Endothelial cell of umbilical vein (primary cell): ENCODE measurements around the gene BSND. TPM values are rescaled to one million over a fixed set of nuclear protein-coding genes. Genes with fewer than 3 reads are reported as not detected.

Experiments
- BruUV-seq: library from RNA; stranded (reverse); fragments of 400-500 nt; replicated peaks from 2 replicates; lab custom pipeline; 2021; lab: Mats Ljungman, UMichigan
- CTCF ChIA-PET: fragments of 300-600, 350-600 bp; sonication (Branson Sonifier 250); formaldehyde crosslinking; loops from one replicate; lab custom pipeline; 2021; ENCODE audit warnings: antibody characterized with exemption, inconsistent platforms; lab: Charles Lee
- POLR2A ChIA-PET: fragments of 300-600, 350-600 bp; sonication (Branson Sonifier 250); formaldehyde crosslinking; loops from one replicate; lab custom pipeline; 2021; ENCODE audit warnings: antibody characterized with exemption, inconsistent platforms; lab: Charles Lee
- DNase-seq: peaks from one replicate; pipeline ENCODE4 v3.0.0-alpha.2; 2011; ENCODE audit warnings: low read depth, low spot score
- FAIRE-seq: peaks from 2 replicates; lab custom pipeline; 2011; peaks lifted over from hg19 to GRCh38; lab: Jason Lieb, UNC
- H2AFZ ChIP-seq: 2 replicates; pipeline ENCODE4 v1.6.0; 2012; ENCODE audit warnings: low read depth, low read length, control low read depth, inconsistent platforms
- H3K27ac ChIP-seq: 2 replicates; pipeline ENCODE4 v1.5.1; 2011; ENCODE audit warnings: low read depth, mild to moderate bottlenecking, control low read depth, low read length, moderate library complexity; ENCODE audit not compliant: insufficient read depth
- H3K27me3 ChIP-seq, 2 experiments: 2 replicates each; pipeline versions ENCODE4 v1.6.0 to v1.6.1; 2011; ENCODE audit warnings: low read length in 2 of 2, mixed read lengths in 1 of 2; ENCODE audit not compliant: control insufficient read depth in 2 of 2, insufficient read depth in 2 of 2
- H3K36me3 ChIP-seq, 2 experiments: 2 replicates in 1 of 2; 3 replicates in 1 of 2; pipeline ENCODE4 v1.5.1; 2011; ENCODE audit warnings: low read length in 2 of 2, mild to moderate bottlenecking in 1 of 2, moderate library complexity in 1 of 2; ENCODE audit not compliant: control insufficient read depth in 2 of 2, insufficient read depth in 2 of 2; ENCODE audit errors: extremely low read depth in 1 of 2
- H3K4me1 ChIP-seq: 3 replicates; pipeline ENCODE4 v1.5.1; 2011; ENCODE audit warnings: mild to moderate bottlenecking, low read length; ENCODE audit not compliant: control insufficient read depth, insufficient read depth; ENCODE audit errors: extremely low read depth
- H3K4me2 ChIP-seq: 2 replicates; pipeline ENCODE4 v1.6.1; 2011; ENCODE audit warnings: low read length, control low read depth, mixed read lengths; ENCODE audit not compliant: insufficient read depth
- H3K4me3 ChIP-seq, 3 experiments: fragments of 200-600 bp in 1 of 3; sonication (generic), shearing (Covaris generic) in 1 of 3; replicated peaks in 1 of 3; 2 replicates each; pipeline ENCODE4 v1.5.1; 2011 to 2016; ENCODE audit warnings: control low read depth in 3 of 3, low read length in 3 of 3, mild to moderate bottlenecking in 2 of 3, inconsistent platforms in 1 of 3, low read depth in 1 of 3, moderate library complexity in 1 of 3; ENCODE audit not compliant: insufficient read depth in 1 of 3
- H3K79me2 ChIP-seq: 2 replicates; pipeline ENCODE4 v1.6.0; 2012; ENCODE audit warnings: low read length, inconsistent platforms; ENCODE audit not compliant: control insufficient read depth, insufficient read depth
- H3K9ac ChIP-seq: replicated peaks from 2 replicates; pipeline ENCODE3; 2011; ENCODE audit warnings: low read length, control low read depth; ENCODE audit not compliant: insufficient read depth; ENCODE audit errors: extremely low read depth
- H3K9me1 ChIP-seq: replicated peaks from 3 replicates; pipeline ENCODE4 v1.6.0; 2011; ENCODE audit warnings: mild to moderate bottlenecking, low read length; ENCODE audit not compliant: control insufficient read depth, insufficient read depth; ENCODE audit errors: extremely low read depth
- H3K9me3 ChIP-seq: replicated peaks from 2 replicates; pipeline ENCODE4 v1.5.1; 2012; ENCODE audit warnings: low read length, inconsistent platforms; ENCODE audit not compliant: control insufficient read depth, insufficient read depth
- H4K20me1 ChIP-seq: replicated peaks from 2 replicates; pipeline ENCODE3; 2011; ENCODE audit warnings: mild to moderate bottlenecking, low read length; ENCODE audit not compliant: control insufficient read depth, insufficient read depth; ENCODE audit errors: extremely low read depth
- CTCF ChIP-seq, 2 donors: IDR thresholded peaks; 1 replicate in 1 of 2; 2 replicates in 1 of 2; pipeline ENCODE4 v1.5.1; 2011; ENCODE audit warnings: low read length in 2 of 2, mild to moderate bottlenecking in 2 of 2, moderate library complexity in 2 of 2, control low read depth in 1 of 2, inconsistent platforms in 1 of 2, low read depth in 1 of 2; ENCODE audit not compliant: insufficient read depth in 1 of 2; ENCODE audit errors: extremely low read depth in 1 of 2
- EZH2 ChIP-seq: IDR thresholded peaks from 2 replicates; pipeline ENCODE4 v1.6.1; 2012; ENCODE audit warnings: borderline replicate concordance, low read depth, mild to moderate bottlenecking, moderate library complexity, low read length, inconsistent platforms; ENCODE audit not compliant: severe bottlenecking
- FOS ChIP-seq: IDR thresholded peaks from 2 replicates; pipeline ENCODE4 v1.6.1; 2011; ENCODE audit warnings: mild to moderate bottlenecking, low read length, moderate library complexity, borderline replicate concordance; ENCODE audit not compliant: insufficient read depth
- GATA2 ChIP-seq: IDR thresholded peaks from 2 replicates; pipeline ENCODE4 v1.7.0; 2011; ENCODE audit warnings: low read depth, mild to moderate bottlenecking, moderate library complexity, mixed read lengths, low read length; ENCODE audit not compliant: insufficient read length, insufficient read depth
- JUN ChIP-seq: IDR thresholded peaks from 2 replicates; pipeline ENCODE4 v1.6.1; 2011; ENCODE audit warnings: borderline replicate concordance, low read depth; ENCODE audit not compliant: insufficient read length, insufficient read depth
- MAX ChIP-seq: IDR thresholded peaks from 2 replicates; pipeline ENCODE4 v1.6.1; 2011; ENCODE audit not compliant: insufficient read depth, insufficient read length
- MYC ChIP-seq: IDR thresholded peaks from one replicate; pipeline ENCODE4 v1.6.1; 2011; ENCODE audit warnings: mild to moderate bottlenecking, low read depth, low read length
- POLR2A ChIP-seq: IDR thresholded peaks from 2 replicates; pipeline ENCODE4 v1.6.1; 2012; ENCODE audit warnings: low read depth, mild to moderate bottlenecking, control low read depth, low read length
- POLR2AphosphoS5 ChIP-seq: IDR thresholded peaks from 2 replicates; pipeline ENCODE4 v1.6.1; 2012; ENCODE audit warnings: low read depth, mild to moderate bottlenecking, control low read depth, low read length, moderate library complexity; ENCODE audit not compliant: insufficient read depth
- dilution Hi-C: fragments of 300-500 bp; cut with MboI; formaldehyde crosslinking; loops from one replicate; pipeline ENCODE4 v1.15.0; 2019; ENCODE audit warnings: low sequenced_read_pairs; ENCODE audit not compliant: extremely low pct_ligation_motif_present
- intact Hi-C: fragments of 100-400 bp; cut with micrococcal nuclease; formaldehyde crosslinking; loops from one replicate; pipeline ENCODE4 v1.10.0; 2022
- polyA plus RNA-seq, 4 experiments: library from polyadenylated mRNA; depleted of rRNA in 3 of 4; stranded (reverse) in 3 of 4; unstranded in 1 of 4; fragments of >200 nt; gene quantifications; 2 replicates each; pipeline versions ENCODE4 v1.2.1 to v1.2.3, GENCODE V29; 2011 to 2012; ENCODE audit warnings: missing spikeins in 1 of 4
- total RNA-seq: library from RNA; stranded (reverse); gene quantifications from 2 replicates; pipeline ENCODE4 v1.2.3, GENCODE V29; 2021

BSND gene
- total and polyA plus RNA-seq, 2 donors (not counting 3 experiments of a cell fraction or from before 2014, with no cell fraction given), result not detected

DNA sequence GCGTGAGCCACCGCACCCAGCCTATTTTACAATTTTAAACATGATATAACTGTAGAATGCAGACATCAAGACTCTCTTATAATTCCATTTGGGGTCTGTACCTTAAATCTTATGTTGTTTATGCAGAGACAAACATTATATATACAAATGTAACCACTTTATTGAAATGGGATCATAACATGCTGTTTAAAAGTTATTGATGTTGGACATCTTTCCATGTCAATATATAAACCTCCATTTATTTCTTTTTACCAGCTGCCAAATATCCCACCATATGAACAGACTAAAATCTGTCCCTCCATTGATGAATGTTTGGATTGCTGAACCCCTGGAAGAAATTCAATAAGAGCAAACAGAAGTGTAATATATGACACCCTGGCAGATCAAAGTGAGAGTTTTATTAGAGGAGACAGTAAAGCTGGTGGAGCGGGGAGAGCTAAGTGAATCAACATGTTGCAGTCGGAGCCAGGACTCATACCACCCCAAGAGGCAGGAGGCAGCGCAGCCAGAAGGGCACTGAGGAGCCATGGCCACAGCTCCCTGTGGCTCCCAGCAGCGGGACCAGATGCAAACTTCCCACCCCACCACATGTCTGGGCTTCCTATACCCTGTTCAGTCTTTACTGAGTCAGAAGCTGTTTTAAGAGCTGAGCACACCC lies 35.9 kb downstream of the BSND start:
- Histone ChIP-seq H3K9me3 (no peaks in the 10 kb centered on the region), H3K9ac (no peak overlapping the region), H4K20me1 (no peaks in the 10 kb centered on the region), H2AFZ (no peak overlapping the region), H3K27ac (no peak overlapping the region), H3K4me3 (no peak overlapping the region), H3K9me1 (no peaks in the 10 kb centered on the region), H3K79me2 (no peaks in the 10 kb centered on the region), H3K4me2 (no peak overlapping the region), H3K4me1 (peaks cover under 1% of the 10 kb centered on the region), H3K27me3 (peaks cover 42 to 54% of the 10 kb centered on the region in 2 experiments), H3K36me3 (no peaks in the 10 kb centered on the region)
- no TSS peak for BruUV-seq
- CTCF ChIA-PET, result interaction anchor here (1.2 to 2.4 kb wide), 7 partner anchors 12 to 101 kb away, joined by 3 to 12 read pairs (median 4); partner anchors contain the start of gene BSND
- intact Hi-C loops (no loop called here), dilution Hi-C loops (no loop called here)
- TF ChIP-seq MYC, result no peak
- TF ChIP-seq POLR2AphosphoS5, result no peak
- no peak for TF ChIP-seq JUN
- no peak for TF ChIP-seq FOS
- DNase-seq, result no peak
- FAIRE-seq, result no peak
- POLR2A ChIA-PET, result no interaction called here

GRCh38 chr1:55035904-55036303 lies 37.2 kb downstream of the BSND start:
- Histone ChIP-seq H3K27ac (no peak overlapping the region), H3K4me1 (peaks cover 4% of the 10 kb centered on the region), H3K79me2 (no peaks in the 10 kb centered on the region), H3K9me1 (no peaks in the 10 kb centered on the region), H3K4me2 (no peak overlapping the region), H3K9ac (no peak overlapping the region), H3K4me3 (no peak overlapping the region), H4K20me1 (no peaks in the 10 kb centered on the region), H2AFZ (no peak overlapping the region), H3K27me3 (peaks cover 52 to 67% of the 10 kb centered on the region in 2 experiments), H3K9me3 (no peaks in the 10 kb centered on the region), H3K36me3 (no peaks in the 10 kb centered on the region)
- DNase-seq, result no peak
- dilution Hi-C loops, result no loop called here
- TF ChIP-seq MAX (no peak), POLR2A (no peak), EZH2 (no peak), JUN (no peak), FOS (no peak), GATA2 (no peak), POLR2AphosphoS5 (no peak), CTCF (IDR thresholded peaks at IDR 0.05; ENCODE audit: extremely low read depth in 1 of 2, insufficient read depth in 1 of 2, low read depth in 1 of 2, low read length in 2 of 2) (no peak), MYC (no peak)
- intact Hi-C loops, result no loop called here
- FAIRE-seq, result peak; percentile 31
- no TSS peak for BruUV-seq
- ChIA-PET POLR2A (no interaction called here), CTCF (interaction anchor here (1.3 to 2.0 kb wide), 2 partner anchors 14 to 95 kb away, joined by 3 to 7 read pairs; no protein-coding TSS in a partner anchor)
